GM18508 (cell line): ENCODE measurements around the gene CHRM4.

ENCODE experiments used
- ATAC-seq: cut with Tn5 transposase; IDR thresholded peaks from one replicate; pipeline ENCODE4 v1.9.1; 2021; ENCODE audit warnings: moderate number of reproducible peaks; ENCODE audit not compliant: insufficient read depth, unreplicated experiment

CHRM4 gene

GRCh38 chr11:46391578-46392420 lies at the start of gene CHRM4:
TSS of gene CHRM4 (minus strand) at chr11:46391776. CDS start at chr11:46386557, 5,219 bp downstream.
- no peak for ATAC-seq

- ATAC-seq: no peak
Measured at GRCh38 chr11:46438211-46438610, 46.6 kb upstream of the CHRM4 start.

GRCh38 chr11:46437122-46437689 lies 45.6 kb upstream of the CHRM4 start:
- ATAC-seq: no peak

GRCh38 chr11:46436113-46436512 lies 44.5 kb upstream of the CHRM4 start:
- ATAC-seq: no peak

- no peak for ATAC-seq
Measured at GRCh38 chr11:46435679-46436078, 44.1 kb upstream of the CHRM4 start.

GRCh38 chr11:46431211-46431610 lies 39.6 kb upstream of the CHRM4 start:
- ATAC-seq: no peak

- ATAC-seq: no peak
Measured at GRCh38 chr11:46429717-46430116, 38.1 kb upstream of the CHRM4 start.

GRCh38 chr11:46427364-46427763 lies 35.8 kb upstream of the CHRM4 start:
- no peak for ATAC-seq

GRCh38 chr11:46426233-46426991 lies 34.8 kb upstream of the CHRM4 start:
- ATAC-seq: no peak

GRCh38 chr11:46422588-46422987 lies 31.0 kb upstream of the CHRM4 start:
- no peak for ATAC-seq

- no peak for ATAC-seq
Measured at GRCh38 chr11:46421257-46421880, 29.8 kb upstream of the CHRM4 start.

- no peak for ATAC-seq
Measured at GRCh38 chr11:46420513-46420912, 28.9 kb upstream of the CHRM4 start.

GRCh38 chr11:46418751-46419150 lies 27.2 kb upstream of the CHRM4 start:
- ATAC-seq: no peak

- no peak for ATAC-seq
Measured at GRCh38 chr11:46417711-46418110, 26.1 kb upstream of the CHRM4 start.

GRCh38 chr11:46414879-46415278 lies 23.3 kb upstream of the CHRM4 start:
- ATAC-seq: no peak

GRCh38 chr11:46414466-46414796 lies 22.9 kb upstream of the CHRM4 start:
- ATAC-seq: no peak

GRCh38 chr11:46413760-46414465 lies 22.3 kb upstream of the CHRM4 start:
- ATAC-seq: no peak

GRCh38 chr11:46410021-46410420 lies 18.4 kb upstream of the CHRM4 start:
- no peak for ATAC-seq

- no peak for ATAC-seq
Measured at GRCh38 chr11:46408407-46408986, 16.9 kb upstream of the CHRM4 start.

GRCh38 chr11:46407635-46408034 lies 16.1 kb upstream of the CHRM4 start:
- ATAC-seq: no peak
